CD14-positive monocyte (primary cell): ENCODE measurements around the gene TECPR2. TPM values are rescaled to one million over a fixed set of nuclear protein-coding genes. Genes with fewer than 3 reads are reported as not detected.

ENCODE experiments used
- DNase-seq, 3 donors: peaks; one replicate each; pipeline ENCODE4 v3.0.0-alpha.2; 2011 to 2022
- H2AFZ ChIP-seq: 2 replicates; pipeline ENCODE4 v1.6.0; 2012; ENCODE audit warnings: mild to moderate bottlenecking, low read depth, low read length, inconsistent platforms; ENCODE audit not compliant: insufficient read depth, poor library complexity, severe bottlenecking
- H3K27ac ChIP-seq, 2 donors: 1 replicate in 1 of 2; 2 replicates in 1 of 2; pipeline ENCODE4 v1.5.1; 2012 to 2013; ENCODE audit warnings: low read length in 2 of 2, control low read depth in 1 of 2, inconsistent platforms in 1 of 2, low read depth in 1 of 2, mild to moderate bottlenecking in 1 of 2
- H3K27me3 ChIP-seq, 2 donors: one replicate each; pipeline versions ENCODE4 v1.6.0 to v1.6.1; 2011 to 2013; ENCODE audit warnings: low read length in 2 of 2; ENCODE audit not compliant: control insufficient read depth in 2 of 2, insufficient read depth in 2 of 2
- H3K36me3 ChIP-seq, 2 donors: replicated peaks in 1 of 2; 1 replicate in 1 of 2; 2 replicates in 1 of 2; pipeline versions ENCODE4 v1.5.1 to v1.6.1; 2012 to 2013; ENCODE audit warnings: low read length in 2 of 2, control low read depth in 1 of 2, inconsistent platforms in 1 of 2, mild to moderate bottlenecking in 1 of 2; ENCODE audit not compliant: insufficient read depth in 2 of 2, control insufficient read depth in 1 of 2
- H3K4me1 ChIP-seq, 2 donors: 1 replicate in 1 of 2; 2 replicates in 1 of 2; pipeline versions ENCODE4 v1.5.1 to v1.6.1; 2012 to 2013; ENCODE audit warnings: low read length in 2 of 2, control low read depth in 1 of 2, inconsistent platforms in 1 of 2, mild to moderate bottlenecking in 1 of 2, moderate library complexity in 1 of 2; ENCODE audit not compliant: insufficient read depth in 2 of 2, control insufficient read depth in 1 of 2
- H3K4me2 ChIP-seq: replicated peaks from 2 replicates; pipeline ENCODE3; 2012; ENCODE audit warnings: low read length, moderate library complexity, mild to moderate bottlenecking; ENCODE audit not compliant: poor library complexity, severe bottlenecking; ENCODE audit errors: extremely low read depth
- H3K4me3 ChIP-seq, 3 experiments: fragments of 200-600 bp in 1 of 3; sonication (generic) in 1 of 3; replicated peaks in 1 of 3; 1 replicate in 2 of 3; 2 replicates in 1 of 3; pipeline ENCODE4 v1.5.1; 2011 to 2013; ENCODE audit warnings: low read length in 3 of 3, mild to moderate bottlenecking in 3 of 3, control low read depth in 2 of 3, low read depth in 2 of 3, inconsistent platforms in 1 of 3, moderate library complexity in 1 of 3
- H3K79me2 ChIP-seq: 2 replicates; pipeline ENCODE4 v1.6.0; 2012; ENCODE audit warnings: mild to moderate bottlenecking, control low read depth, inconsistent platforms, low read length, moderate library complexity; ENCODE audit not compliant: insufficient read depth
- H3K9ac ChIP-seq: 2 replicates; pipeline ENCODE4 v1.6.0; 2017; ENCODE audit warnings: low read length, mild to moderate bottlenecking; ENCODE audit not compliant: insufficient read depth, poor library complexity, severe bottlenecking
- H3K9me3 ChIP-seq, 2 donors: replicated peaks in 1 of 2; 1 replicate in 1 of 2; 2 replicates in 1 of 2; pipeline versions ENCODE4 v1.5.1 to v1.6.1; 2012 to 2013; ENCODE audit warnings: low read length in 2 of 2, control low read depth in 1 of 2; ENCODE audit not compliant: control insufficient read depth in 1 of 2, insufficient read depth in 1 of 2
- H4K20me1 ChIP-seq: 2 replicates; pipeline ENCODE4 v1.6.0; 2012; ENCODE audit warnings: mild to moderate bottlenecking, low read length, control low read depth, moderate library complexity; ENCODE audit not compliant: insufficient read depth
- H3K27ac Mint-ChIP-seq, 7 donors: one replicate each; pipeline ENCODE4 v1.8.0; 2020; ENCODE audit warnings: mild to moderate bottlenecking in 7 of 7, mixed read lengths in 7 of 7, moderate library complexity in 6 of 7, inconsistent platforms in 2 of 7
- H3K27me3 Mint-ChIP-seq, 3 donors: one replicate each; pipeline ENCODE4 v1.8.0; 2021 to 2022; ENCODE audit warnings: low read depth in 3 of 3, mild to moderate bottlenecking in 3 of 3, mixed read lengths in 3 of 3, moderate library complexity in 3 of 3, inconsistent platforms in 1 of 3
- H3K36me3 Mint-ChIP-seq, 2 donors: one replicate each; pipeline ENCODE4 v1.8.0; 2020; ENCODE audit warnings: mixed read lengths in 2 of 2, inconsistent platforms in 1 of 2, mild to moderate bottlenecking in 1 of 2
- H3K4me1 Mint-ChIP-seq: one replicate; pipeline ENCODE4 v1.8.0; 2020; ENCODE audit warnings: mild to moderate bottlenecking, mixed read lengths
- H3K4me3 Mint-ChIP-seq, 2 donors: one replicate each; pipeline ENCODE4 v1.8.0; 2020; ENCODE audit warnings: mild to moderate bottlenecking in 2 of 2, mixed read lengths in 2 of 2, moderate library complexity in 1 of 2
- H3K9me3 Mint-ChIP-seq, 7 donors: one replicate each; pipeline ENCODE4 v1.8.0; 2020 to 2022; ENCODE audit warnings: mixed read lengths in 7 of 7, mild to moderate bottlenecking in 6 of 7, moderate library complexity in 6 of 7, inconsistent platforms in 2 of 7
- WGBS: methylation state at CpG from one replicate; pipeline ENCODE4 v1.1.5; 2013; ENCODE audit warnings: missing lambda C conversion rate; ENCODE audit not compliant: insufficient coverage; 5-methylcytosine and 5-hydroxymethylcytosine counted together
- intact Hi-C, 2 donors: fragments of 100-400 bp; cut with micrococcal nuclease; formaldehyde crosslinking; loops; one replicate each; pipeline versions ENCODE4 v1.15.0 to v1.15.1; 2023
- polyA plus RNA-seq, 3 donors: library from polyadenylated mRNA; depleted of rRNA in 1 of 3; unstranded in 2 of 3; stranded (reverse) in 1 of 3; fragments of 300-500 nt in 2 of 3; fragments of >200 nt in 1 of 3; fragmentation: Illumina TruSeq in 2 of 3; gene quantifications; 1 replicate in 2 of 3; 2 replicates in 1 of 3; pipeline ENCODE4 v1.2.3, GENCODE V29; 2012 to 2021
- TF ChIP-seq, protein P1 (sequence below): fragments of 200-600 bp; IDR thresholded peaks from one replicate; pipeline ENCODE4 v1.8.0; 2022; ENCODE audit warnings: antibody characterized with exemption, mild to moderate bottlenecking

Gene TECPR2
- polyA plus RNA-seq, 3 donors, result 2.8 to 10.4 (median 6.4) TPM

DNA sequence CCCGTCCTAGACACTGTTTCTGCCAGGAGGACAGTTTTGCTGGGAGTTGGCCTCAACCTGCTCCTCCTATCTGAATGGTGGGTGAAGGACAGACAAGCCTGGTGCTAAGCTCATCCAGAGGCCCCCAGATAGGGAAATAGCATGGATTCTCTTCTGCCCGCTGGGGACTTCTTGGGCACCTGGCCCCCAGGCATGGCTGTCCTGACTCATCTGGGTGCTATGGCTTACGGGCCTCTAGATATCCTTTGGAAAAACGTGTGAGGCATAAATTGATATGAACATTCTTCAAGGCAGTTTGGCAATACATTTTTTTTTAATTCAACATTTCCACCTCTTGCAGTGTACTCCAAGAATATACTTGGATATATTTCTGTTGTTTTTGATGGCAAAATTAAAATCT lies 8.6 kb downstream of the TECPR2 start:
- Histone ChIP-seq H3K79me2 (peaks cover 31% of the 10 kb centered on the region), H2AFZ (peak overlapping the region; percentile 65), H4K20me1 (no peaks in the 10 kb centered on the region), H3K4me3 (no peak overlapping the region), H3K9me3 (no peaks in the 10 kb centered on the region), H3K9ac (no peak overlapping the region), H3K36me3 (peaks cover under 1% of the 10 kb centered on the region in 2 donors), H3K27me3 (no peaks in the 10 kb centered on the region), H3K4me1 (peaks cover 25 to 30% of the 10 kb centered on the region in 2 donors), H3K4me2 (no peak overlapping the region), H3K27ac (peak overlapping the region; percentile 85 to 91)
- DNase-seq, result no peak
- Mint-ChIP-seq H3K27ac (peak overlapping the region; percentile 94 to 99 (median 98)), H3K27me3 (no peaks in the 10 kb centered on the region), H3K4me3 (no peak overlapping the region), H3K36me3 (peaks cover 8 to 16% of the 10 kb centered on the region in 2 donors), H3K4me1 (peaks cover 36% of the 10 kb centered on the region), H3K9me3 (no peaks in the 10 kb centered on the region)
- TF ChIP-seq, protein P1, sequence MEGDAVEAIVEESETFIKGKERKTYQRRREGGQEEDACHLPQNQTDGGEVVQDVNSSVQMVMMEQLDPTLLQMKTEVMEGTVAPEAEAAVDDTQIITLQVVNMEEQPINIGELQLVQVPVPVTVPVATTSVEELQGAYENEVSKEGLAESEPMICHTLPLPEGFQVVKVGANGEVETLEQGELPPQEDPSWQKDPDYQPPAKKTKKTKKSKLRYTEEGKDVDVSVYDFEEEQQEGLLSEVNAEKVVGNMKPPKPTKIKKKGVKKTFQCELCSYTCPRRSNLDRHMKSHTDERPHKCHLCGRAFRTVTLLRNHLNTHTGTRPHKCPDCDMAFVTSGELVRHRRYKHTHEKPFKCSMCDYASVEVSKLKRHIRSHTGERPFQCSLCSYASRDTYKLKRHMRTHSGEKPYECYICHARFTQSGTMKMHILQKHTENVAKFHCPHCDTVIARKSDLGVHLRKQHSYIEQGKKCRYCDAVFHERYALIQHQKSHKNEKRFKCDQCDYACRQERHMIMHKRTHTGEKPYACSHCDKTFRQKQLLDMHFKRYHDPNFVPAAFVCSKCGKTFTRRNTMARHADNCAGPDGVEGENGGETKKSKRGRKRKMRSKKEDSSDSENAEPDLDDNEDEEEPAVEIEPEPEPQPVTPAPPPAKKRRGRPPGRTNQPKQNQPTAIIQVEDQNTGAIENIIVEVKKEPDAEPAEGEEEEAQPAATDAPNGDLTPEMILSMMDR, result no peak
- intact Hi-C loops, result no loop called here
- 95% methylated on average over 2 of the region's 4 CpGs for WGBS

DNA sequence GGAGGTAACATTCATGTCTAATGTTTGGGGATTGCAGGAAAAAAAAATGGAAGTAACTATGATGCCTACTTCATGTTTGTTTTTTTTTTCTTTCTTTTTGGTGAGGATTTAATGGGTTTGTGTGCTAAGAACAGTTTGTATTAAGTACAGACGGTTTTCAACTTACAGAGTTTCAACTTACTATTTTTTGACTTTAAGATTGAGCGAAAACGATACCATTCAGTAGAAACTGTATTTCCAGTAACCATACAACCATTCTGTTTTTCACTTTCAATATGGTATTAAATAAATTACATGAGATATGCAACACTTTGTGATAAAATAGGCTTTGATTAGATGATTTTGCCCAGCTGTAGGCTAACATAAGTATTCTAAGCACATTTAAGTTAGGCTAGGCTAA lies 10.4 kb downstream of the TECPR2 start:
- Mint-ChIP-seq H3K27me3 (no peaks in the 10 kb centered on the region), H3K9me3 (no peaks in the 10 kb centered on the region), H3K4me1 (peaks cover 36% of the 10 kb centered on the region), H3K4me3 (no peak overlapping the region), H3K36me3 (peaks cover 22 to 31% of the 10 kb centered on the region in 2 donors), H3K27ac (no peak overlapping the region)
- H3K9me3 ChIP-seq, result no peaks in the 10 kb centered on the region
- H3K79me2 ChIP-seq, result peaks cover 23% of the 10 kb centered on the region
- no peak overlapping the region for H3K4me2 ChIP-seq
- no peaks in the 10 kb centered on the region for H4K20me1 ChIP-seq
- TF ChIP-seq, protein P1, result no peak
- H3K27me3 ChIP-seq, result no peaks in the 10 kb centered on the region
- WGBS, result no CpG with 5 or more reads among the region's 3 CpGs
- DNase-seq, result no peak
- H3K4me3 ChIP-seq, result no peak overlapping the region
- peaks cover 25 to 30% of the 10 kb centered on the region in 2 donors for H3K4me1 ChIP-seq
- H3K36me3 ChIP-seq, result peaks cover 17 to 18% of the 10 kb centered on the region in 2 donors
- no peak overlapping the region for H3K9ac ChIP-seq
- H2AFZ ChIP-seq, result no peak overlapping the region
- H3K27ac ChIP-seq, result no peak overlapping the region
- intact Hi-C loops, result no loop called here
